ENCODE results near the gene KCNK18.
"Not testable (repeated sequence)": the region's sequence is repeated elsewhere in the genome, so short reads cannot be mapped to it uniquely, and the experiment has no call there.

The KCNK18 gene

GRCh38 chr10:117174439-117175214 is 22.7 kb upstream of the KCNK18 start:
- DNase-seq = peak; percentile 44

- DNase-seq = no peak
These were observed 21.9 kb upstream of the KCNK18 start for GRCh38 chr10:117175215-117175900.

DNA sequence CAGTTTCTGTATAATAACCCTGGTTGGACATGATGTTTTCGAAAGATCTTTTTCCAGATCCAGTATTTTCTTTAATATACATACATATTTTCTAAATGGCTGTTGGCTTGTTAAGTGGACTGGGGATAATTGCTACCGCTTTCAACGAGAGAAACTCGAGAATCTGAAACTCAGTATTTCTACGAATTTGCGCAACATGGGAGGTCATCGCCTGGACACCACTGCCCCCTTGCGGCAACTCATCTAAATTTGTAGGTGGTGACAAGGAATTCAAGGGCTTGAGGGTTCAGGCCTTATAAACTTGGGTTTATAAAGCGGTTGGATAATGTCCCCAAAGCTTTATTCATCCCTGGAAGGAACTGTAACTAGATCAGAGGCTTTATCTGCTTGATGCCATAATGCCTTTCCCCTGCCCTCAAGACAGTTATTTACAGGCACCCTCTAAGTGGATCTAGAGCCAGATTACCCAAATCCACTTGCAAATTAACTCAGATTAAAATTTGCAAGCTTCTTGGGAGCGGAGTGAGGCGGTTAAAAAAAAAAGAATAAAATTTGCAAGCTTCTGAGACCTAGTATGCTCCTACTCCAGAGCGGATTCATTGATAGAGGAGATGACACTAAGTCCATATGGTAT is 21.3 kb upstream of the KCNK18 start:
- DNase-seq = peak; percentile 28

GRCh38 chr10:117178190-117178589 is 19.1 kb upstream of the KCNK18 start:
- no peak for DNase-seq

GRCh38 chr10:117184296-117184695 is 13.0 kb upstream of the KCNK18 start:
- no peak for DNase-seq

GRCh38 chr10:117184821-117185220 is 12.5 kb upstream of the KCNK18 start:
- no peak for DNase-seq

DNA sequence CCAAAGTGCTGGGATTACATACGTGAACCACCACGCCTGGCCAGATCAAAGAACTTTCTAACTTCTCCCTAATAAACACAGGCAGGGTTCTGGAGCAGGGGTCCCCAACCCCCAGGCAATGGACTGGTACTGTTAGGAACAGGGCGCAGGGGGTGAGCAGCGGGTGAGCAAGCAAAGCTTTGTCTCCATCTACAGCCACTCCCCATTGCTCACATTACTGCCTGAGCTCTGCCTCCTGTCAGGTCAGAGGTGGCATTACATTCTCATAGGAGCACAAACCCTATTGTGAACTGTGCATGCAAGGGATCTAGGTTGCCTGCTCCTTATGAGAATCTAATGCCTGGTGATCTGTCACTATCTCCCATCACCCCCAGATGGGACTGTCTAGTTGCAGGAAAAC is 11.5 kb upstream of the KCNK18 start:
- DNase-seq = not testable (repeated sequence)

- no peak for DNase-seq
These were observed 10.3 kb upstream of the KCNK18 start for GRCh38 chr10:117186832-117187615.

GRCh38 chr10:117188371-117188770 is 8.9 kb upstream of the KCNK18 start:
- no peak for DNase-seq

GRCh38 chr10:117189557-117189956 is 7.7 kb upstream of the KCNK18 start:
- no peak for DNase-seq

GRCh38 chr10:117198088-117198487 is 799 bp downstream of the KCNK18 start:
- no peak for DNase-seq

DNA sequence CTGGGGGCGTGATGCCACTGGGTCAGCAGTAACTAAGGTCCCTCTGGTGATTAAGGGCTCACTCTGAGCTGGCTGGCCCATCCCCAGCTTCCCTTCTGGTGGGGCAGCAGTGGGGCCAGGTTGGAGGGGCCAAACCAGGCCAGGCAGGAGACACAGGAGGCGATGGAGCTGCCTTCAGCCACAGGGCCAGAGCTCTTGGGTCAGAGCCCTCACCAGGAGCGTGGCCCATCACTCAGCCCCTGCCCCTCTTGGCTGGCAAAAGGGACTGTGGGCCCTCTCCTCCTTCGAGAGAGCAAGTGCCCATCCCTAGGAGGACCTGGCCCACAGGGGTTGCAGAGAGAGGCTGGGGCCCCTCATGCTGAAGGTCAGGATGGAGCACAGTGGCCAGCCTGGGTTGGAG is 4.5 kb downstream of the KCNK18 start:
- DNase-seq = no peak

DNA sequence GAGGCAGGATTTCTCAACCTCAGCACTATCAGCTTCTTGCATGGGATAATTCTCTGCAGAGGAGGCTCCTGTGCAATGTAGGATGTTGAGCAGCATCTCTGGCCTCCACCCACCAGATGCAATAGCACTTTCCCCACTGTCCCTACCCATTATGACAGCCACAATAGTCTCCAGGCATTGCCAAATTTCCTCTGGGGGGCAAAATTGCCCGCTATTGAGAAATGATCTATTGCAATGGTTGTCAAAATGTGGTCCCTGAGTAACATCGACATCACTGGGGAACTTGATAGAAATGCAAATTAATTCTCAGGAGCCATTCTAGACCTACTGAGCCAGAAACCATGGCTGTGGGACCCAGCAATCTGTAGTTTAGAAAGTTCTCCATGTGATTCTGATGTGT is 7.0 kb downstream of the KCNK18 start:
- DNase-seq = no peak

DNA sequence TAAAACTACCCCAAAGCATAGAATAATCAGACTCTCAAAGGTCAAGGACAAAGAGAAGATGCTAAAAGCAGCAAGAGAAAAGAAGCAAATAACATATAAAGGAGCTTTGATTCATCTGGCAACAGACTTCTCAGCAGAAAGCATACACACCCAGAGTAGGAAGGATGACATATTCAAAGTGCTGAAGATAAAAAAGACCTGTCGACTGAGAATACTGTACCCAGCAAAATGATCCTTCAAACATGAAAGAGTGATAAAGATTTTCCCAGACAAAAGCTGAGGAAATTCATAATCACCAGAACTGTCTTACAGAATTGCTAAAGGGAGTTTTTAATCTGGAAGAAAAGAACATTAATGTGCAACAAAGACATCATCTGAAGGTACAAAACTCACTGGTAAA is 14.9 kb downstream of the KCNK18 start:
- no peak for DNase-seq

GRCh38 chr10:117214401-117214800 is 17.1 kb downstream of the KCNK18 start:
- DNase-seq = no peak

DNA sequence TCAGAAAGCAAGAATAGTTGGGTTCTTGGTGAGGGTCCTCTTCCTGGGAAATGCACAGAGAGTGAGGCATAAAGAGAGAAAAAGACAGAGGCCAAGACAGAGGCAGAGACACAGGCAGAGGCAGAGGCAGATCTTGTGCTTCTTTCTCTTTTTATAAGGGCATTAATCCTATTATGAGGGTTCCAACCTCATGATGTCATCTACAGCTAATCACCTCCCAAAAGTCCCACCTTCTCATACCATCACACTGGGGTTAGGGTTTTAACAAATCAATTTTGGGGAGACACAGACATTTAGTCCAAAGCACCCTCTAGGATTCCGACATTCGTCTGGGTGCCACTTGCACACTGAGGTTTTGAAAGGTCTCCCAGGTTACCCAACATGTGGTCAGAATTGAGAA is 17.8 kb downstream of the KCNK18 start:
- DNase-seq = no peak

DNA sequence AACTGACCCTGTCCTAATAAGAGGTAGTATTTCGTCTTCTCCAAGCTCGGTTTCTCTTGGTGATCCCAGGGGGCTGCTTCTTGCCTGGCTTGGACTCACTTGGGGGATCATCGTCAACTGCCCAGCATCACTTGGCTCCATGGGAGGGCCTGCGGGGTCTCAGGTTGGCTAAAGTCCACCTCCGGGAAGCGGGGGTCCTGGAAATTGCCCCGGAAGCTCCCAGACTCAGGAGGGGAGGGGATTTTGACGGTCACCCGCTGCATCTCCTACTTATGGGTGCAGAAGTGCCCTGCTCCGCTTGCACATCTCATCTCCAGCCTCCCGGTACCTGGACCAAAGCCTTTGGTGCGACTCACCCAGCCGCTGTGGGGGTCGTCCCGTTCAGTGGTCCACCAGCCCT is 18.7 kb downstream of the KCNK18 start:
- DNase-seq = no peak

DNA sequence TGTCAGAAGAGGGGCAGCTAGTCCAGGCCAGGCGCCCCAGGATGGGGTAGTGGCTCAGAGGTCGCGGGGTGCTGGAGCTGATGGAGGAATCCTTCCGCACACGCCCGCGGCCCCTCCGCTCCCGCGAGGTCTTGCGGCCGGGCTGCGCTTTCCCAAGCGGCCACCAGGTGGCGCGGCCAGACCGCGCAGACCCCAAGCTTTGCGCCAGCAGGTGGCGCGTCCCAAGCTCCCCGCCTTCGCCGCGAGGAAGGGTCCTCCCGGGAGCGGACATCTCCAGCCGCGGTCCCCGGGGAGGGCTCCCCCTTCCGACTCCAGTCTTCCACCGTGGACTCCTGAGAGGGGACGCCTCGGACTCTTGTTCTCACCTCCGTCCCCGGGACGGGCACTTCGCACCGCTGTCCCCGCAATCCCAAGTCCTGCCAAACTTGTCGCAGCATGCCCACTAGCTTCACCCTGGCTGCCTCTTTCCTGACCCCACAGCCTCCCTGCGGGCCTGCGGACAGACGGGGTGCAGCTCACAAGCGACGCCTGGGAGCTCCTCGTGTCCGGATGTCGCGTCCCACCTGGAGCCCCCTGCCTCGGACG is 19.4 kb downstream of the KCNK18 start:
- DNase-seq = peak; percentile 53

GRCh38 chr10:117217196-117217761 is 20.0 kb downstream of the KCNK18 start:
- DNase-seq = peak; percentile 9

GRCh38 chr10:117218654-117219053 is 21.4 kb downstream of the KCNK18 start:
- no peak for DNase-seq

- DNase-seq = no peak
These were observed 23.9 kb downstream of the KCNK18 start for GRCh38 chr10:117221156-117221711.

DNA sequence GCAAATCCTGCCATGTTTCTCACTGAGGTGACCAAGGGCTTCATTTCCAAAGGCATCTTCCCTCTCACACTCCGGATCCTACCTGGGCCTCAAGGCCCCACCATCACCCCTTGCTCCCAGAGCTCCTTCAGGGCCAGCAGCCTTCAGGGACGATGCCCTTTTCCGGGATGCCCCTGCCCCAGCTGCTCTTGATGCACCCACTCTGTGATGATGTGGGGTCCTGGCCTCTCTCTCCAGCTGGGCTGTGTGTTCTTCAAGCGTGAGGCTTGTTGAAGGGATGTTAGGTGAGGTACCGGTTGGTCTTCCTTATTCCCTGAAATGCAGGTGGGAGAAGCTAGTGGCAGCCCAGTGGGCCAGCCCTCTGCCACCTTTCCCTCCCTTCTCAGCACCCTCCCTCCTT is 25.3 kb downstream of the KCNK18 start:
- DNase-seq = no peak
